H9 (cell line): Measurements from ENCODE around the gene SLC16A2. TPM values are rescaled to one million over a fixed set of nuclear protein-coding genes. Genes with fewer than 3 reads are reported as not detected.

ENCODE experiments used
- DNase-seq: peaks from one replicate; pipeline ENCODE4 v3.0.0-alpha.2; 2017
- H2AFZ ChIP-seq: one replicate; pipeline ENCODE4 v1.6.1; 2013; ENCODE audit warnings: mild to moderate bottlenecking, low read length, control low read depth, moderate library complexity
- H2AK5ac ChIP-seq: 2 replicates; pipeline ENCODE4 v1.6.1; 2013; ENCODE audit warnings: low read length, control low read depth, mixed read lengths; ENCODE audit not compliant: insufficient read length
- H2BK120ac ChIP-seq: one replicate; pipeline ENCODE4 v1.6.1; 2013; ENCODE audit warnings: low read depth, mild to moderate bottlenecking, low read length, control low read depth, inconsistent platforms; ENCODE audit not compliant: poor library complexity, severe bottlenecking
- H2BK12ac ChIP-seq: 2 replicates; pipeline ENCODE4 v1.6.1; 2013; ENCODE audit warnings: low read length, control low read depth, mixed read lengths, low read depth; ENCODE audit not compliant: insufficient read length
- H2BK15ac ChIP-seq: 2 replicates; pipeline ENCODE4 v1.6.1; 2013; ENCODE audit warnings: low read depth, low read length, control low read depth
- H2BK20ac ChIP-seq: one replicate; pipeline ENCODE4 v1.6.1; 2013; ENCODE audit warnings: low read depth, mild to moderate bottlenecking, low read length, control low read depth, inconsistent platforms; ENCODE audit not compliant: poor library complexity, severe bottlenecking
- H2BK5ac ChIP-seq: 2 replicates; pipeline ENCODE4 v1.6.1; 2013; ENCODE audit warnings: low read length, control low read depth, mixed read lengths; ENCODE audit not compliant: insufficient read length
- H3K14ac ChIP-seq: 2 replicates; pipeline ENCODE4 v1.6.1; 2013; ENCODE audit warnings: low read length, control low read depth; ENCODE audit not compliant: insufficient read depth
- H3K18ac ChIP-seq: 2 replicates; pipeline ENCODE4 v1.6.1; 2013; ENCODE audit warnings: low read depth, mild to moderate bottlenecking, mixed read lengths, low read length, control low read depth; ENCODE audit not compliant: insufficient read length
- H3K23ac ChIP-seq: 2 replicates; pipeline ENCODE4 v1.6.1; 2013; ENCODE audit warnings: low read length, control low read depth, mixed read lengths, low read depth; ENCODE audit not compliant: insufficient read length
- H3K23me2 ChIP-seq: 2 replicates; pipeline ENCODE4 v1.6.1; 2013; ENCODE audit warnings: low read depth, mild to moderate bottlenecking, mixed read lengths, low read length, control low read depth; ENCODE audit not compliant: insufficient read length, poor library complexity, severe bottlenecking
- H3K27ac ChIP-seq: 2 replicates; pipeline ENCODE4 v1.5.1; 2013; ENCODE audit warnings: low read length, control low read depth, mixed read lengths, low read depth; ENCODE audit not compliant: insufficient read length
- H3K27me3 ChIP-seq: 2 replicates; pipeline ENCODE4 v1.6.1; 2013; ENCODE audit warnings: low read length, control low read depth, inconsistent platforms; ENCODE audit not compliant: insufficient read depth
- H3K4ac ChIP-seq: 2 replicates; pipeline ENCODE4 v1.6.1; 2013; ENCODE audit warnings: low read depth, mild to moderate bottlenecking, control low read depth, inconsistent platforms, low read length, moderate library complexity
- H3K4me1 ChIP-seq: 2 replicates; pipeline ENCODE4 v1.6.1; 2013; ENCODE audit warnings: low read length, control low read depth, inconsistent platforms; ENCODE audit not compliant: insufficient read depth
- H3K4me2 ChIP-seq: 2 replicates; pipeline ENCODE4 v1.6.1; 2013; ENCODE audit warnings: low read length, control low read depth, mixed read lengths; ENCODE audit not compliant: insufficient read length, insufficient read depth
- H3K56ac ChIP-seq: 2 replicates; pipeline ENCODE4 v1.6.1; 2013; ENCODE audit warnings: low read depth, mild to moderate bottlenecking, mixed read lengths, low read length, control low read depth; ENCODE audit not compliant: insufficient read length
- H3K79me1 ChIP-seq: 2 replicates; pipeline ENCODE4 v1.6.1; 2013; ENCODE audit warnings: low read depth, mild to moderate bottlenecking, moderate library complexity, low read length, control low read depth, inconsistent platforms; ENCODE audit not compliant: insufficient read depth, poor library complexity, severe bottlenecking
- H3K79me2 ChIP-seq: 2 replicates; pipeline ENCODE4 v1.6.1; 2013; ENCODE audit warnings: low read length, control low read depth, inconsistent platforms; ENCODE audit not compliant: insufficient read depth
- H3K9ac ChIP-seq: 2 replicates; pipeline ENCODE4 v1.6.1; 2013; ENCODE audit warnings: low read length, control low read depth, mixed read lengths; ENCODE audit not compliant: insufficient read length; ENCODE audit errors: extremely low read depth
- H3K9me3 ChIP-seq: one replicate; pipeline ENCODE4 v1.6.1; 2013; ENCODE audit warnings: low read depth, low read length, inconsistent platforms; ENCODE audit not compliant: control insufficient read depth
- H3T11ph ChIP-seq: one replicate; pipeline ENCODE4 v1.6.1; 2013; ENCODE audit warnings: mild to moderate bottlenecking, low read length, control low read depth, inconsistent platforms
- H4K20me1 ChIP-seq: one replicate; pipeline ENCODE4 v1.6.1; 2013; ENCODE audit not compliant: control insufficient read depth, insufficient read length, insufficient read depth
- H4K5ac ChIP-seq: 2 replicates; pipeline ENCODE4 v1.6.1; 2013; ENCODE audit warnings: low read depth, mild to moderate bottlenecking, mixed read lengths, low read length, control low read depth; ENCODE audit not compliant: insufficient read length
- H4K8ac ChIP-seq: replicated peaks from 2 replicates; pipeline ENCODE4 v1.6.1; 2013; ENCODE audit warnings: low read length, control low read depth, mixed read lengths, low read depth; ENCODE audit not compliant: insufficient read length
- H4K91ac ChIP-seq: 2 replicates; pipeline ENCODE4 v1.6.1; 2013; ENCODE audit warnings: low read depth, mild to moderate bottlenecking, moderate library complexity, mixed read lengths, low read length, control low read depth; ENCODE audit not compliant: insufficient read length
- H3K27ac Mint-ChIP-seq, 3 experiments: 2 replicates in 2 of 3; 3 replicates in 1 of 3; pipeline ENCODE4 v1.8.0; 2020 to 2021; ENCODE audit warnings: mixed read lengths in 3 of 3, mild to moderate bottlenecking in 1 of 3, moderate library complexity in 1 of 3
- H3K27me3 Mint-ChIP-seq: 2 replicates; pipeline ENCODE4 v1.8.0; 2021; ENCODE audit warnings: low read depth, mild to moderate bottlenecking, moderate library complexity, mixed read lengths
- H3K36me3 Mint-ChIP-seq, 3 experiments: 2 replicates in 2 of 3; 3 replicates in 1 of 3; pipeline ENCODE4 v1.8.0; 2020 to 2021; ENCODE audit warnings: low read depth in 3 of 3, mixed read lengths in 3 of 3; ENCODE audit not compliant: insufficient read depth in 1 of 3
- H3K4me1 Mint-ChIP-seq, 2 experiments: 2 replicates each; pipeline ENCODE4 v1.8.0; 2020; ENCODE audit warnings: mixed read lengths in 2 of 2
- H3K4me3 Mint-ChIP-seq, 2 experiments: 2 replicates in 1 of 2; 3 replicates in 1 of 2; pipeline ENCODE4 v1.8.0; 2020 to 2021; ENCODE audit warnings: mild to moderate bottlenecking in 2 of 2, mixed read lengths in 2 of 2, moderate library complexity in 1 of 2
- H3K9me3 Mint-ChIP-seq, 2 experiments: 2 replicates in 1 of 2; 3 replicates in 1 of 2; pipeline ENCODE4 v1.8.0; 2020; ENCODE audit warnings: mild to moderate bottlenecking in 2 of 2, mixed read lengths in 2 of 2, moderate library complexity in 1 of 2
- WGBS: extraction: QIAGEN DNeasy Blood & Tissue Kit; methylation state at CpG from one replicate; pipeline ENCODE4 v1.1.7; 2013; ENCODE audit warnings: missing lambda C conversion rate, low lambda C conversion rate, mixed read lengths; ENCODE audit not compliant: insufficient read length; ENCODE audit errors: extremely low coverage; 5-methylcytosine and 5-hydroxymethylcytosine counted together
- total RNA-seq: library from RNA; stranded (reverse); gene quantifications from 2 replicates; pipeline ENCODE4 v1.2.1, GENCODE V29; 2021
- TF ChIP-seq, protein P1 (sequence below): fragments of 200-600 bp; sonication (generic); conservative IDR thresholded peaks from 3 replicates; pipeline ENCODE4 v1.8.0; 2021; ENCODE audit warnings: antibody characterized with exemption, mild to moderate bottlenecking

Gene SLC16A2
- total RNA-seq, 1 experiment from 2014 or later, result 17.1 TPM

- Histone ChIP-seq H3K18ac (no peak overlapping the region), H3K4me1 (no peaks in the 10 kb centered on the region), H4K8ac (no peak overlapping the region), H3K4me2 (no peak overlapping the region), H3K27ac (no peak overlapping the region), H3K23me2 (no peaks in the 10 kb centered on the region), H2BK12ac (no peak overlapping the region), H3K4ac (no peak overlapping the region), H2AK5ac (no peak overlapping the region), H4K91ac (no peak overlapping the region), H2BK20ac (no peak overlapping the region), H2BK5ac (no peak overlapping the region), H4K5ac (no peak overlapping the region), H3K14ac (no peak overlapping the region), H3K27me3 (no peaks in the 10 kb centered on the region), H3K23ac (no peak overlapping the region), H3K79me1 (no peaks in the 10 kb centered on the region), H4K20me1 (no peaks in the 10 kb centered on the region), H2BK120ac (no peak overlapping the region), H2BK15ac (no peak overlapping the region), H3K56ac (no peak overlapping the region), H3K9ac (no peak overlapping the region), H3K9me3 (no peaks in the 10 kb centered on the region), H3T11ph (no peak overlapping the region), H2AFZ (no peak overlapping the region), H3K79me2 (no peaks in the 10 kb centered on the region)
- TF ChIP-seq, protein P1, sequence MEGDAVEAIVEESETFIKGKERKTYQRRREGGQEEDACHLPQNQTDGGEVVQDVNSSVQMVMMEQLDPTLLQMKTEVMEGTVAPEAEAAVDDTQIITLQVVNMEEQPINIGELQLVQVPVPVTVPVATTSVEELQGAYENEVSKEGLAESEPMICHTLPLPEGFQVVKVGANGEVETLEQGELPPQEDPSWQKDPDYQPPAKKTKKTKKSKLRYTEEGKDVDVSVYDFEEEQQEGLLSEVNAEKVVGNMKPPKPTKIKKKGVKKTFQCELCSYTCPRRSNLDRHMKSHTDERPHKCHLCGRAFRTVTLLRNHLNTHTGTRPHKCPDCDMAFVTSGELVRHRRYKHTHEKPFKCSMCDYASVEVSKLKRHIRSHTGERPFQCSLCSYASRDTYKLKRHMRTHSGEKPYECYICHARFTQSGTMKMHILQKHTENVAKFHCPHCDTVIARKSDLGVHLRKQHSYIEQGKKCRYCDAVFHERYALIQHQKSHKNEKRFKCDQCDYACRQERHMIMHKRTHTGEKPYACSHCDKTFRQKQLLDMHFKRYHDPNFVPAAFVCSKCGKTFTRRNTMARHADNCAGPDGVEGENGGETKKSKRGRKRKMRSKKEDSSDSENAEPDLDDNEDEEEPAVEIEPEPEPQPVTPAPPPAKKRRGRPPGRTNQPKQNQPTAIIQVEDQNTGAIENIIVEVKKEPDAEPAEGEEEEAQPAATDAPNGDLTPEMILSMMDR, result no peak
- no peak for DNase-seq
- no peaks in the 10 kb centered on the region for H3K27me3 Mint-ChIP-seq
- 0 out of 4 replicates have a peak, but pooled peaks cover 0 to 3% of the 10 kb centered on the region in 2 experiments for H3K4me1 Mint-ChIP-seq
- H3K4me3 Mint-ChIP-seq, result no peak overlapping the region
- H3K9me3 Mint-ChIP-seq, result peaks cover 10 to 48% of the 10 kb centered on the region in 2 experiments
- WGBS, result no CpG with 5 or more reads among the region's 4 CpGs
- peaks cover 0 to 5% (median 0%) of the 10 kb centered on the region in 3 experiments; a peak in 4 of 7 replicates for H3K36me3 Mint-ChIP-seq
- no peak overlapping the region for H3K27ac Mint-ChIP-seq
These were observed 85.9 kb downstream of the SLC16A2 start for GRCh38 chrX:74507191-74507590.
